GM12801 (cell line): Measurements from ENCODE around the gene ORM1.

Experiments
- CTCF ChIP-seq: IDR thresholded peaks from one replicate; pipeline ENCODE4 v1.5.1; 2011; ENCODE audit warnings: control low read depth; ENCODE audit not compliant: insufficient read length; ENCODE audit errors: extremely low read depth

Gene ORM1

GRCh38 chr9:114346146-114346545 lies 23.2 kb downstream of the ORM1 start:
- TF ChIP-seq CTCF: no peak

GRCh38 chr9:114347675-114348074 lies 24.8 kb downstream of the ORM1 start:
- no peak for TF ChIP-seq CTCF

- no peak for TF ChIP-seq CTCF
Observed at GRCh38 chr9:114348261-114348905, 25.5 kb downstream of the ORM1 start.

- TF ChIP-seq CTCF: no peak
Observed at GRCh38 chr9:114348906-114349482, 26.1 kb downstream of the ORM1 start.

- TF ChIP-seq CTCF: no peak
Observed at GRCh38 chr9:114349713-114350480, 27.0 kb downstream of the ORM1 start.

- no peak for TF ChIP-seq CTCF
Observed at GRCh38 chr9:114350636-114351401, 27.9 kb downstream of the ORM1 start.

- no peak for TF ChIP-seq CTCF
Observed at GRCh38 chr9:114351932-114352331, 29.0 kb downstream of the ORM1 start.
